Measurements from ENCODE around the gene CIB2. TPM values are rescaled to one million over a fixed set of nuclear protein-coding genes. Genes with fewer than 3 reads are reported as not detected.

Gene CIB2
- total and polyA plus RNA-seq, 2 donors (not counting 1 experiment from before 2014, with no cell fraction given) = 0.97 to 3.2 TPM

DNA sequence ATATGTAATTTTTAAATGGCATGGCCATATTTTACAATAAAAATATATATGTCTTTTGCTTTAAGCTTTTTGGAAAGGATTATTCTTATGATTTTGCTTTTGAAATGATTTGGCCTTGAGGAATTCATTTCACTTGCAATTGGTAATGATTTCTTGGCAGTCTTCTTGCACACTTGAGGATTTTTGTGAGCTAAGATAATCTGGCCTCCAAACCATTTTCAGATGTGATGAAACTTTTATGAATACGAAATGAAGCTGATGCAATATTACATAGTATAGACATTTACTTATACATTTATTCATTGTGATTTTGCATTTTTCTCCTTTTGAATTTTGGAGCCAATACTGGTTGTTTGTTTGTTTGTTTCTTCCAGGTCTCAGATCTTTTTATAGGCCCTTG is 45.3 kb downstream of the CIB2 start:
- ChIA-PET POLR2A (no interaction called here), CTCF (interaction anchor here (1.1 kb wide), 1 partner anchor 120 kb away, joined by 3 read pairs; no protein-coding TSS in a partner anchor)
- no peaks in the 10 kb centered on the region for H3K9me3 ChIP-seq (ENCODE audit: control extremely low read depth in 1 of 3, control insufficient read depth in 2 of 3, insufficient read depth in 1 of 3, low read length in 2 of 3)
- DNase-seq (no peak), ATAC-seq (ENCODE audit: low read depth) (no peak)
- WGBS (ENCODE audit: insufficient coverage) = no CpG with 5 or more reads among the region's 1 CpG
- H3K4me1 Mint-ChIP-seq = peaks cover 14% of the 10 kb centered on the region
- intact Hi-C loops (cut with micrococcal nuclease) = loop anchor here (5.0 kb wide), 1 partner anchor 34 kb away; no protein-coding TSS in a partner anchor
- H3K27me3 ChIP-seq (replicated peaks in 1 of 4; ENCODE audit: control extremely low read depth in 1 of 4, control insufficient read depth in 3 of 4, insufficient read depth in 4 of 4, low read length in 3 of 4) = no peaks in the 10 kb centered on the region
- no peaks in the 10 kb centered on the region for H3K36me3 ChIP-seq (replicated peaks in 1 of 2; ENCODE audit: control extremely low read depth in 1 of 2, control insufficient read depth in 1 of 2, extremely low read depth in 1 of 2, insufficient read depth in 2 of 2, low read length in 1 of 2)
- H3K9me3 Mint-ChIP-seq (ENCODE audit: insufficient read depth) = no peaks in the 10 kb centered on the region
- no peak overlapping the region for H3K4me3 ChIP-seq (ENCODE audit: control extremely low read depth in 1 of 5, extremely low read depth in 1 of 5, insufficient read depth in 1 of 5, low read depth in 2 of 5, low read length in 4 of 5)
- no peak overlapping the region for H3K4me2 ChIP-seq (replicated peaks; ENCODE audit: low read depth, low read length, poor library complexity, severe bottlenecking)
- no peak overlapping the region for H2AFZ ChIP-seq (ENCODE audit: insufficient read depth, low read depth, low read length, poor library complexity, severe bottlenecking)
- no peak overlapping the region for H3K27ac Mint-ChIP-seq
- H3K4me3 Mint-ChIP-seq = no peak overlapping the region
- H3K27me3 Mint-ChIP-seq = peaks cover 4% of the 10 kb centered on the region
- H4K20me1 ChIP-seq (ENCODE audit: control insufficient read depth, insufficient read depth, low read length, poor library complexity, severe bottlenecking) = no peaks in the 10 kb centered on the region
- H3K27ac ChIP-seq (ENCODE audit: low read length in 2 of 2) = no peak overlapping the region
- H3K9ac ChIP-seq (ENCODE audit: low read length) = no peak overlapping the region
- no peaks in the 10 kb centered on the region for H3K79me2 ChIP-seq (ENCODE audit: control insufficient read depth, insufficient read depth, low read length)
- peaks cover 9% of the 10 kb centered on the region in 2 donors for H3K4me1 ChIP-seq (ENCODE audit: control insufficient read depth in 2 of 2, insufficient read depth in 2 of 2, low read length in 2 of 2)
- no peak for TF ChIP-seq EZH2 (IDR thresholded peaks at IDR 0.05; ENCODE audit: borderline replicate concordance, insufficient read depth, low read depth, low read length, poor library complexity, severe bottlenecking)
- TF ChIP-seq, protein P1, sequence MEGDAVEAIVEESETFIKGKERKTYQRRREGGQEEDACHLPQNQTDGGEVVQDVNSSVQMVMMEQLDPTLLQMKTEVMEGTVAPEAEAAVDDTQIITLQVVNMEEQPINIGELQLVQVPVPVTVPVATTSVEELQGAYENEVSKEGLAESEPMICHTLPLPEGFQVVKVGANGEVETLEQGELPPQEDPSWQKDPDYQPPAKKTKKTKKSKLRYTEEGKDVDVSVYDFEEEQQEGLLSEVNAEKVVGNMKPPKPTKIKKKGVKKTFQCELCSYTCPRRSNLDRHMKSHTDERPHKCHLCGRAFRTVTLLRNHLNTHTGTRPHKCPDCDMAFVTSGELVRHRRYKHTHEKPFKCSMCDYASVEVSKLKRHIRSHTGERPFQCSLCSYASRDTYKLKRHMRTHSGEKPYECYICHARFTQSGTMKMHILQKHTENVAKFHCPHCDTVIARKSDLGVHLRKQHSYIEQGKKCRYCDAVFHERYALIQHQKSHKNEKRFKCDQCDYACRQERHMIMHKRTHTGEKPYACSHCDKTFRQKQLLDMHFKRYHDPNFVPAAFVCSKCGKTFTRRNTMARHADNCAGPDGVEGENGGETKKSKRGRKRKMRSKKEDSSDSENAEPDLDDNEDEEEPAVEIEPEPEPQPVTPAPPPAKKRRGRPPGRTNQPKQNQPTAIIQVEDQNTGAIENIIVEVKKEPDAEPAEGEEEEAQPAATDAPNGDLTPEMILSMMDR (IDR thresholded peaks at IDR 0.05) = no peak

DNA sequence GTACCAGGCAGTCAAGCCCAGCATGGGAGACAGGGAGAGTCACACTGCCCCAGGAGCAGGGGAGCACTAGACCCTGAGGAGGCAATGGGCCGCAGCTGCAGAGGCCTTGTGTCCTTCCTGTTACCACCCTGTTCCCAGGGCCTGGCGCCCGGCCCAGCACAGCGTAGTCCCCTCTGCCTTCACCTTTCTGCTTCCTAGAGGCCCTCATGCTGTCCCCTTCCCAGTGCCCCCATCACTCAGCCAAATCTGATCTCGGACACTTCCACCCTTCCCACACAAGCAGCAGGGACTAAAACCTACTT is 46.8 kb downstream of the CIB2 start:
- Mint-ChIP-seq H3K27ac (no peak overlapping the region), H3K27me3 (no peaks in the 10 kb centered on the region), H3K4me1 (peaks cover 14% of the 10 kb centered on the region), H3K4me3 (no peak overlapping the region), H3K9me3 (ENCODE audit: insufficient read depth) (no peaks in the 10 kb centered on the region)
- no peak overlapping the region for H3K4me2 ChIP-seq (replicated peaks; ENCODE audit: low read depth, low read length, poor library complexity, severe bottlenecking)
- H3K9me3 ChIP-seq (ENCODE audit: control extremely low read depth in 1 of 3, control insufficient read depth in 2 of 3, insufficient read depth in 1 of 3, low read length in 2 of 3) = no peaks in the 10 kb centered on the region
- H3K79me2 ChIP-seq (ENCODE audit: control insufficient read depth, insufficient read depth, low read length) = no peaks in the 10 kb centered on the region
- ATAC-seq (ENCODE audit: low read depth) (no peak), DNase-seq (no peak)
- WGBS (ENCODE audit: insufficient coverage) = 67% methylated on average over 4 of the region's 5 CpGs
- H2AFZ ChIP-seq (ENCODE audit: insufficient read depth, low read depth, low read length, poor library complexity, severe bottlenecking) = no peak overlapping the region
- CTCF ChIA-PET = interaction anchor here (1.2 kb wide), 1 partner anchor 120 kb away, joined by 3 read pairs; no protein-coding TSS in a partner anchor
- intact Hi-C loops (cut with micrococcal nuclease) = no loop called here
- H3K9ac ChIP-seq (ENCODE audit: low read length) = no peak overlapping the region
- H3K27ac ChIP-seq (ENCODE audit: low read length in 2 of 2) = no peak overlapping the region
- TF ChIP-seq EZH2 (IDR thresholded peaks at IDR 0.05; ENCODE audit: borderline replicate concordance, insufficient read depth, low read depth, low read length, poor library complexity, severe bottlenecking) = no peak
- TF ChIP-seq, protein P1 (IDR thresholded peaks at IDR 0.05) = no peak
- no peaks in the 10 kb centered on the region for H3K27me3 ChIP-seq (replicated peaks in 1 of 4; ENCODE audit: control extremely low read depth in 1 of 4, control insufficient read depth in 3 of 4, insufficient read depth in 4 of 4, low read length in 3 of 4)
- H3K4me1 ChIP-seq (ENCODE audit: control insufficient read depth in 2 of 2, insufficient read depth in 2 of 2, low read length in 2 of 2) = peaks cover 9% of the 10 kb centered on the region in 2 donors
- H3K36me3 ChIP-seq (replicated peaks in 1 of 2; ENCODE audit: control extremely low read depth in 1 of 2, control insufficient read depth in 1 of 2, extremely low read depth in 1 of 2, insufficient read depth in 2 of 2, low read length in 1 of 2) = no peaks in the 10 kb centered on the region
- H4K20me1 ChIP-seq (ENCODE audit: control insufficient read depth, insufficient read depth, low read length, poor library complexity, severe bottlenecking) = no peaks in the 10 kb centered on the region
- no peak overlapping the region for H3K4me3 ChIP-seq (ENCODE audit: control extremely low read depth in 1 of 5, extremely low read depth in 1 of 5, insufficient read depth in 1 of 5, low read depth in 2 of 5, low read length in 4 of 5)
- POLR2A ChIA-PET = no interaction called here
